Measurements from ENCODE around the gene TEKT5. TPM values are rescaled to one million over a fixed set of nuclear protein-coding genes. Genes with fewer than 3 reads are reported as not detected.

The TEKT5 gene
- total RNA-seq, 1 donor from 2014 or later = 0.07 TPM

DNA sequence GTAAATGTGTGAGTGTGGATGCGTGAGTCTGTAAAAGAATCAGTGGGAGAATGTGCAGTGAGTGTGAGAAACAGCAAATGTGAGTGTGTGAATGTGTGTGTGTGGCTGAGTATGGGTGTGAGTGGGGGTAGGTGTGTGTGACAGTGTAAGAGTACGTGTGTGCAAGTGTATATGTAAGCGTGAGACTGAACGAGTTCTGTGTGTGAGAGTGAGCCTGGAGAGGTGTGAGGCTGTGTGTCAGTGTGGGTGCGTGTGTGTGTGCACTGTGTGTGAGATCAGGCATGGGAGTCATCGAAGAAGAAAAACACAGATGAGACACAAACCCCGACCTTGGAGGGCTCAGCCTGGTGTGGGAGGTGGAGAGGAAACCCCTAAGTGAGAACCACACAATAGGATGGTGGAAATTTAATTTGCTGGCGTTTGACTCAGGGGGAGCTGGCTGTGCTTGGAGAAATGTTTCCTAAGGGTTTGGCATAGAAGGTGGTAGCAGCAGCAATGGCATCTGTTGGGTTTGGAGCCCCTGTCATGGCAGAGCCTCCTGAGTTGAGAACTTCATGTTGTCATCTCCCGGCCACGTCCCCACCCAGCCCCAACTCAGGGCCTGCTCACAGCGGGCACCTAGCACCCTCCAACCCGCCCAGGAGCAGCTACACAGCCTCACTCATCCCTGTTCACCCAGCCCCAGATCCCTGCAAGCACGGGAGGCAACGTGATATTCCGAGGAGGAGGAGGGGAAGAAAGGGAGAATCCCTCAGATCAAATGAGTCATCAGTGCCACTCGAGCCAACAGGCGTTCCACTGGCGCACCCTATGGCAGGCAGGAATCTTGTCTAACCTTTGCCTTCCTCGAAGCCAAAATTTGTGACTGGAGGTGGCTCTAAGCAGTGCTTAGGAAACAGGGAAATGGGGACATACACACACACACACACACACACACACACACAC is 34.6 kb upstream of the TEKT5 start:
- peak; percentile 16 for DNase-seq (ENCODE audit: low spot score)
- no peak overlapping the region for H3K4me2 ChIP-seq
- no peak overlapping the region for H3K4me3 ChIP-seq
- no peaks in the 10 kb centered on the region for H3K27me3 ChIP-seq
- no peak overlapping the region for H3K9ac ChIP-seq
- no peak overlapping the region for H3K27ac Mint-ChIP-seq
- no peaks in the 10 kb centered on the region for H4K20me1 ChIP-seq (ENCODE audit: low read depth)
- no peaks in the 10 kb centered on the region for H3F3A ChIP-seq (ENCODE audit: low read depth)
- no peaks in the 10 kb centered on the region for H3K27me3 Mint-ChIP-seq (ENCODE audit: insufficient read depth, low read depth)
- no peaks in the 10 kb centered on the region for H3K36me3 Mint-ChIP-seq
- TF ChIP-seq EZH2 (IDR thresholded peaks at IDR 0.05) (no peak), EZH2phosphoT487 (IDR thresholded peaks at IDR 0.05) (no peak)
- TF ChIP-seq, protein P1, sequence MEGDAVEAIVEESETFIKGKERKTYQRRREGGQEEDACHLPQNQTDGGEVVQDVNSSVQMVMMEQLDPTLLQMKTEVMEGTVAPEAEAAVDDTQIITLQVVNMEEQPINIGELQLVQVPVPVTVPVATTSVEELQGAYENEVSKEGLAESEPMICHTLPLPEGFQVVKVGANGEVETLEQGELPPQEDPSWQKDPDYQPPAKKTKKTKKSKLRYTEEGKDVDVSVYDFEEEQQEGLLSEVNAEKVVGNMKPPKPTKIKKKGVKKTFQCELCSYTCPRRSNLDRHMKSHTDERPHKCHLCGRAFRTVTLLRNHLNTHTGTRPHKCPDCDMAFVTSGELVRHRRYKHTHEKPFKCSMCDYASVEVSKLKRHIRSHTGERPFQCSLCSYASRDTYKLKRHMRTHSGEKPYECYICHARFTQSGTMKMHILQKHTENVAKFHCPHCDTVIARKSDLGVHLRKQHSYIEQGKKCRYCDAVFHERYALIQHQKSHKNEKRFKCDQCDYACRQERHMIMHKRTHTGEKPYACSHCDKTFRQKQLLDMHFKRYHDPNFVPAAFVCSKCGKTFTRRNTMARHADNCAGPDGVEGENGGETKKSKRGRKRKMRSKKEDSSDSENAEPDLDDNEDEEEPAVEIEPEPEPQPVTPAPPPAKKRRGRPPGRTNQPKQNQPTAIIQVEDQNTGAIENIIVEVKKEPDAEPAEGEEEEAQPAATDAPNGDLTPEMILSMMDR (IDR thresholded peaks at IDR 0.05) = no peak
- no peaks in the 10 kb centered on the region for H3K9me3 ChIP-seq (ENCODE audit: low read depth)
- no peak overlapping the region for H2AFZ ChIP-seq (replicated peaks)
- peaks cover 3% of the 10 kb centered on the region for H3K9me3 Mint-ChIP-seq
- no peaks in the 10 kb centered on the region for H3K36me3 ChIP-seq
- no peaks in the 10 kb centered on the region for H3K79me2 ChIP-seq (ENCODE audit: low read depth)
- H3K4me1 ChIP-seq = no peaks in the 10 kb centered on the region
- H3K4me3 Mint-ChIP-seq = no peak overlapping the region
- no peaks in the 10 kb centered on the region for H3K4me1 Mint-ChIP-seq
- H3K27ac ChIP-seq = no peak overlapping the region

DNA sequence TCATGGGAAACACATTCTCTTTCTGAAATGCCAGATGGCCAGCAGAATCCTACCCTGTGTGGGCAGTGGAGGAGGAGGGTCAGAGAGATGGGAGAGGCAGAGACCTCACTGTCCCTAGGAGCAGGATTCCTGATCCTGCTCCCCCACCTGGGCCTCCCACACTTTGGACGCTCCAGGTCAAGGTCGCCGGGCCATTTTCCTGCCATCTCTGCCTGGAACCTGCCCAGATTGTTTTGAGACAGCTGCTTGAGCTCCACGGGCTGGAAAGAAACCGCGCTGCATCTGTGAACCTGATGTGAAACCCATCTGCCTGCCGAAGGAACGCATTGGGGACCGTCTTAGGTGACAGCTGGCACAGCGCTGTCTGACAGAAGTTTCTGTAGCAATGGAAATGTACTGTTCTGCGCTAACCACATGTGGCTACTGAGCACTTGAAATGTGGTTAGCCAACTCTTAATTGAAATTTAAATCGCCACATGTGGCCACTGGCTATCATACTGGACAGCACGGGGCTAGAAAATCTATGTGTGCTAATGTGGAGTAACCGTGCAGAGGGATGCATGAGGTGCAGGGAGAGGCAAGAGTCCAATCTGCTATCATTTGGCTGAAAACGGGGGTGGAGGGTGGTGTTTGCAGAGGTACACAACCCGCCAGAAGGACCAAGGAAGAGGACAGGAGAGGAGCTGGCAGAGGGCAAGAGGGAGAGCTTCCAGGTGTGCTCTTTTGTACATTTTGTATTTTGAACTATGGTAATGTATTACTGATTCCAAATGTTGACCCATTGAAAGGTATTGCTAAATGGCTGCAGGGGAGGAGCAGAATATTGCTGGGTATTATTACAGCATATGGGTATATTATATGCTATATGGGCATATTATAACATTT is 33.5 kb upstream of the TEKT5 start:
- no peaks in the 10 kb centered on the region for H3K79me2 ChIP-seq (ENCODE audit: low read depth)
- H3K4me2 ChIP-seq = no peak overlapping the region
- H3F3A ChIP-seq (ENCODE audit: low read depth) = no peaks in the 10 kb centered on the region
- Mint-ChIP-seq H3K36me3 (no peaks in the 10 kb centered on the region), H3K27me3 (ENCODE audit: insufficient read depth, low read depth) (no peaks in the 10 kb centered on the region), H3K27ac (no peak overlapping the region), H3K4me1 (no peaks in the 10 kb centered on the region), H3K4me3 (no peak overlapping the region), H3K9me3 (peaks cover 2% of the 10 kb centered on the region)
- no peaks in the 10 kb centered on the region for H3K9me3 ChIP-seq (ENCODE audit: low read depth)
- no peak overlapping the region for H3K4me3 ChIP-seq
- DNase-seq (ENCODE audit: low spot score) = no peak
- no peak overlapping the region for H3K27ac ChIP-seq
- H3K9ac ChIP-seq = no peak overlapping the region
- no peaks in the 10 kb centered on the region for H4K20me1 ChIP-seq (ENCODE audit: low read depth)
- TF ChIP-seq EZH2 (IDR thresholded peaks at IDR 0.05) (no peak), EZH2phosphoT487 (IDR thresholded peaks at IDR 0.05) (no peak)
- TF ChIP-seq, protein P1 (IDR thresholded peaks at IDR 0.05) = no peak
- no peaks in the 10 kb centered on the region for H3K36me3 ChIP-seq
- no peaks in the 10 kb centered on the region for H3K27me3 ChIP-seq
- H3K4me1 ChIP-seq = no peaks in the 10 kb centered on the region
- no peak overlapping the region for H2AFZ ChIP-seq (replicated peaks)

DNA sequence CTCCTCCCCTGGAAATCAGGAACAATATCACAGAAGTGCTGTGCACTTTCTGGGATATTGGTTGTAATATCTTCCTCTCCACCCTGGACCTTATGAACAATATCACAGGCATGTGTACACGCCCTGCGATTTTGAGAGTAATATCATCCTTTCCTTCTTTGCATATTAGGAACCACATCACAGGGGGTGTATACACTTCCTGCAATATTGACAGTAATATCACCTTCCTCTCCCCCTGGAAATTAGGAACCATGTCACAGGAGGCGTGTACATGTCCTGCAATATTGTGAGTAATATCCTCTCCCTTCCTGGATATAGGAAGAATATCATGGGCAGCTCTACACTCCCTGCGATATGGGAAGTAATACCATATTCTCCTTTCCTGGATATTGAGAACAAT is 14.2 kb upstream of the TEKT5 start:
- Histone ChIP-seq H3K27ac (no peak overlapping the region), H3K4me2 (no peak overlapping the region), H2AFZ (replicated peaks) (no peak overlapping the region), H4K20me1 (ENCODE audit: low read depth) (no peaks in the 10 kb centered on the region), H3K9ac (no peak overlapping the region), H3K9me3 (ENCODE audit: low read depth) (no peaks in the 10 kb centered on the region), H3K4me1 (no peaks in the 10 kb centered on the region), H3K27me3 (peaks cover 5% of the 10 kb centered on the region), H3K36me3 (no peaks in the 10 kb centered on the region), H3K79me2 (ENCODE audit: low read depth) (no peaks in the 10 kb centered on the region), H3K4me3 (no peak overlapping the region), H3F3A (ENCODE audit: low read depth) (peaks cover 31% of the 10 kb centered on the region)
- no peak overlapping the region for H3K4me3 Mint-ChIP-seq
- no peaks in the 10 kb centered on the region for H3K9me3 Mint-ChIP-seq
- no peaks in the 10 kb centered on the region for H3K36me3 Mint-ChIP-seq
- H3K4me1 Mint-ChIP-seq = no peaks in the 10 kb centered on the region
- H3K27me3 Mint-ChIP-seq (ENCODE audit: insufficient read depth, low read depth) = no peaks in the 10 kb centered on the region
- TF ChIP-seq EZH2phosphoT487 (IDR thresholded peaks at IDR 0.05) = no peak
- no peak for TF ChIP-seq EZH2 (IDR thresholded peaks at IDR 0.05)
- TF ChIP-seq, protein P1 (IDR thresholded peaks at IDR 0.05) = no peak
- H3K27ac Mint-ChIP-seq = no peak overlapping the region
- no peak for DNase-seq (ENCODE audit: low spot score)
